GM19240 (cell line): ENCODE measurements around the gene HDDC3.

Experiments used
- DNase-seq: peaks from one replicate; pipeline ENCODE4 v3.0.0; 2011; ENCODE audit warnings: low spot score; ENCODE audit not compliant: insufficient read length

The HDDC3 gene

DNA sequence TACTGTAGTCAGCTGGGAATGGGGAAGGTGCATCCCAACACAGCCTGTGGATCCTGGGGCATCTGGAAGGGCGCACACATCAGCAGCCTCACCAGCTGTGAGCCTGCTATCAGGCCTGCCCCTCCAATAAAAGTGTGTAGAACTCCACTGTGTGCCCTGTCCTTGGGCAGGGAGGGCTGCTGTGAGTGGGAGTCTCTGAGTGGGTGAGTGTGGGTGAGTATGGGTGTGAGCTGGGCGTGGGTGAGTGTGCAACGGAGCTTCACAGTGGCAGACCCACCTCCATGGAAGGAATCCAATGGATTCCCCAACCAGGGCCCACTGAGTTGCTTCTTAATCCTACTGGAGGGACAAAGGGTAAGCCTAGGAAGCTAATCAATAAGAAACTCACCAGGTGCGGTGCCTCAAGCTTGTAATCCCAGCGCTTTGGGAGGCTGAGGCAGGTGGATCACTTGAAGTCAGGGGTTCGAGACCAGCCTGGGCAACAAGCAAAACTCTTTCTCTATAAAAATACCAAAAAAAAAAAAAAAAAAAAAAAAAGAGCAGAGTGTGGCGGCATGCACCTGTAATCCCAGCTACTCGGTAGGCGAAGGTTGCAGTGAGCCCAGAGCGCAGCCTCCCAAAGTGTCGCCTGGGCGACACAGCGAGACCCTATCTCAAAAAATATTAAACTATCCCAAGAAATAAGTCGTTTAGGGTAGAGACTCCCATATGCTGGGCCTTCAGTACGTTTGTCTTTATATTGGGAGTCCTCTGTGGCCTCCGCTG lies 21.8 kb upstream of the HDDC3 start:
- no peak for DNase-seq

DNA sequence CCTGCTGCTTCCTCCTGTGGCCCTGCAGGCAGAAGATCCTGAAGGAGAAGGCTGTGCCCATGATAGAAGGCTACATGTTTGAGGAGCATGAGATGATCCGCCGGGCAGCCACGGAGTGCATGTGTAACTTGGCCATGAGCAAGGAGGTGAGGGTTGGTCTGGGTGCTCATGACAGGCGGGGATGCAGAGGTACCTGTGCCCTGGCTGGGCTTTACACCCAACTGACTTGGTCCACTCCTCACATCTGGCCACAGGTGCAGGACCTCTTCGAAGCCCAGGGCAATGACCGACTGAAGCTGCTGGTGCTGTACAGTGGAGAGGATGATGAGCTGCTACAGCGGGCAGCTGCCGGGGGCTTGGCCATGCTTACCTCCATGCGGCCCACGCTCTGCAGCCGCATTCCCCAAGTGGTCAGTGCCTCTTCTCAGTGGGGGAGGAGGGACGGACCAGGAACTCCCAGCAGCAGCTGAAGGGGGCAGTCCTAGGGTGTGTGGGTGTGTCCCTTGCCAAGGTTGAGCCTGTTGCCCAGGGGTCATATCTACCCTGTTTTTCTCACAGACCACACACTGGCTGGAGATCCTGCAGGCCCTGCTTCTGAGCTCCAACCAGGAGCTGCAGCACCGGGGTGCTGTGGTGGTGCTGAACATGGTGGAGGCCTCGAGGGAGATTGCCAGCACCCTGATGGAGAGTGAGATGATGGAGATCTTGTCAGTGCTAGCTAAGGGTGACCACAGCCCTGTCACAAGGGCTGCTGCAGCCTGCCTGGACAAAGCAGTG lies 20.7 kb upstream of the HDDC3 start:
- no peak for DNase-seq

DNA sequence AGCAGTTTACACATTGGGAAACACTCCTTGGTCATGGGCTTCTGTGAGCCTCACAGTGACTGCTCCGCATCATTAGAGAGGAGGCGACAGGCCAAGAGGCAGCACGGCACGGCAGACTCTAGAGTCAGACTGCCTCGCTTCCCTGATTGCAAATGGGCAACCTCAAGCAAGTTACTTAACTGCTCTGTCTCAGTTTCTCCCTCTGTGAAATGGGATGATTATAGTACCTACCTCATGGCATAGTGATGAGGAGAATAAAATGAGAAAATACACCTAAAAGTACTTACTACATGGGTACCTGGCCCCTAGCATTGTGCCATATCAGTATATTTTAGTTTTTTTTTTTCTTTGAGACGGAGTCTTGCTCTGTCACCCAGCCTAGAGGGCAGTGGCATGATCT lies 18.3 kb upstream of the HDDC3 start:
- no peak for DNase-seq

DNA sequence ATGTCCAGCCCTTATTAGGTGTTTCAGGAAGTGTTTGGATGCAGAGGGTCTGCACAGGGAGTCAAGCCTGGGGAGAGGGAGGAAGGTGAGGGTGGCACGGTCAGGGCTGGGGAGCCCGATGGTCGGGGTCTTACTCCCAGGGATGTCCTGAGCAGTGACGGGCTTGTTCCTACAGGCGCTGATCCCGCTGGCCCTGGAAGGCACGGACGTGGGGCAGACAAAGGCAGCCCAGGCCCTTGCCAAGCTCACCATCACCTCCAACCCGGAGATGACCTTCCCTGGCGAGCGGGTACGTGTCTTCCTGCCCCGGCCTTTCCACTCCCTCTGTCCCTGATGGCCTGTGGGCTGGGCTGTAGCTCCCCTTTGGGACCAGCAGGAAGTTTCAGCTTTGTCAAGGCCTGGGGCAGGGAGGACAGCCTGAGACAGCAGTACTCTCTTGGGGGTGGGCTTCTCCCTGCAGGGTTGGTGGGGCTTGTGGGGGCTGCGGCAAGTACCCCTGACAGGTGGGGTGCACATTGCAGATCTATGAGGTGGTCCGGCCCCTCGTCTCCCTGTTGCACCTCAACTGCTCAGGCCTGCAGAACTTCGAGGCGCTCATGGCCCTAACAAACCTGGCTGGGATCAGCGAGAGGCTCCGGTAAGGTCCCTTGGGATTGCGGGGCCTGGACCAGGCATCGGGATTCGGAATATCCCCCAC lies 17.8 kb upstream of the HDDC3 start:
- no peak for DNase-seq

DNA sequence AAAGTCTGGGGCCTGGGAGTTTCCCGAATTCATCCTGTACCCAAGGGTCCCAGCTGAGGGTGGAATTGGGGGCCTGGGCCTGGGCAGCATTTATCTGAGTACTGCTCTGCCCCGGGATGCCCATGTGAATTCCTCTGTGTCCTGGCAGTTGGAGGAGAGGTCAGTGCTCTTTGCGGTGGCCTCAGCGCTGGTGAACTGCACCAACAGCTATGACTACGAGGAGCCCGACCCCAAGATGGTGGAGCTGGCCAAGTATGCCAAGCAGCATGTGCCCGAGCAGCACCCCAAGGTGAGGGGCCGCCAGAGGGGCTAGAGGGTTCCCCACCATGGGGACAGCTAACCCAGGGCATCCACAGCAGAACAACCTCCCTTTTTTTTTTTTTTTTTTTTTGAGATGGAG lies 16.2 kb upstream of the HDDC3 start:
- no peak for DNase-seq

DNA sequence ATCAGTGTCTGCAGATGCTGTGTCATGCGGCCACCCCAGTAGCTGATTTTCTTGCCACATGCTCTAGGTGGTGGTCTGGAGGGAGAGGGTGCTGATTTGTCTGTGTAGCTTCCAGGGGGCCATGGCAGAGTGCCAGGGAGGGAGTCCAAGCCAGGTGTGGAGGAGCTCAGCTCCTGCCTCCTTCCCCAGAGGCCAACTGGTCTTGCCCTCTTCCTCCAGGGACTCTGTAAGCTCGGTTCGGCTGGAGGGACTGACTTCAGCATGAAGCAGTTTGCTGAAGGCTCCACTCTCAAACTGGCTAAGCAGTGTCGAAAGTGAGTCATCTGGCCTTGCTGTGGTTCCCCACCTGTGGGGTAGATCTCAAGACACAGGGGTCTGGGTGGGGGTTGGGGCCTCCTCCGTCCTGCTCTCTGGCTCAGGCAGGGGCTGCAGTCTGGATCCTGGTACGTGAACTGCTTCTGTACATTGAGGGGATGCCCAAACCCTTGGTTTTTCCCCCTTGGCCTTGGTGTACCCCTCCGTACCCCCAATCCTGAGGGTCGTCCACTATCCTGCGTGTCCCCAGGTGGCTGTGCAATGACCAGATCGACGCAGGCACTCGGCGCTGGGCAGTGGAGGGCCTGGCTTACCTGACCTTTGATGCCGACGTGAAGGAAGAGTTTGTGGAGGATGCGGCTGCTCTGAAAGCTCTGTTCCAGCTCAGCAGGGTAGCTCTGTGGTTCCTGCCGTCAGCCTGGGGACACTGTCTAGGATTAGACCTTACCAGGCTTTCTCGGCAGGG lies 15.4 kb upstream of the HDDC3 start:
- DNase-seq: no peak

DNA sequence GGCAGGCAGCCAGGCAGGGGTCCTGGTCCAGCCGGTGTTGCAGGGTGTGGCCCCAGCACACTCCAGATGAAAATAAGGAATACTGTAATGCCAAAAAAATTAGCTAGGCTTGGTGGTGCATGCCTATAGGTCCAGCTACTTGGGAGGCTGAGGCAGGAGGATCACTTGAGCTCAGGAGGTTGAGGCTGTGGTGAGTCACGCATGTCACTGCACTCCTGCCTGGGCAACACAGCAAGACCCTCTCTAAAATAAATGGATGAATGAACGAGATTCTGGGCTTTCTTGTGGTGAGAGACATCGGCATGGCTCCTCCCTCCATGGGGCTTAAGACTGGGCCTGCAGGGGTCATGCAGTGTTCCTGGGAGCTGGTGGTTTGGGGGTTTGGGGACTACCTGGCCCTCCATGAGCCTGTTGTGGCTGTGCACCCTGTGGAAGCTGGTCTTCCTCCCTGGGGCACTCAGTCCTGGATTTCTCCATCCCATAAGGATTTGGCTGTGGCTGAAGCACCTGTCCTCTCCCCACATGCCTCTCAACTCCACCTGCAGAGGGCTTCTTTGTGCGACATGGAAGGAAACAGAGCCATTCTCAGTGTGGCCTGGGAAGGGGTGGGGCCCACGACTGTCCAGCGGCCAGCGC lies 14.7 kb upstream of the HDDC3 start:
- no peak for DNase-seq

DNA sequence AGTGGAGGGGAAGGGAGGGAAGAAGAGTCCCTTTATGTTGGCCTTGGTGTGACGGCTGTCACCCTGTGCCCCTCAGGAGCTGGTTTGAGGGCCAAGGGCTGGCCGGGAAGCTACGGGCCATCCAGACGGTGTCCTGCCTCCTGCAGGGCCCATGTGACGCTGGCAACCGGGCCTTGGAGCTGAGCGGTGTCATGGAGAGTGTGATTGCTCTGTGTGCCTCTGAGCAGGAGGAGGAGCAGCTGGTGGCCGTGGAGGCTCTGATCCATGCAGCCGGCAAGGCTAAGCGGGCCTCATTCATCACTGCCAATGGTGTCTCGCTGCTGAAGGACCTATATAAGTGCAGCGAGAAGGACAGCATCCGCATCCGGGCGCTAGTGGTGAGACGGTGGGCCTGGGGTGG lies 14.2 kb upstream of the HDDC3 start:
- no peak for DNase-seq

DNA sequence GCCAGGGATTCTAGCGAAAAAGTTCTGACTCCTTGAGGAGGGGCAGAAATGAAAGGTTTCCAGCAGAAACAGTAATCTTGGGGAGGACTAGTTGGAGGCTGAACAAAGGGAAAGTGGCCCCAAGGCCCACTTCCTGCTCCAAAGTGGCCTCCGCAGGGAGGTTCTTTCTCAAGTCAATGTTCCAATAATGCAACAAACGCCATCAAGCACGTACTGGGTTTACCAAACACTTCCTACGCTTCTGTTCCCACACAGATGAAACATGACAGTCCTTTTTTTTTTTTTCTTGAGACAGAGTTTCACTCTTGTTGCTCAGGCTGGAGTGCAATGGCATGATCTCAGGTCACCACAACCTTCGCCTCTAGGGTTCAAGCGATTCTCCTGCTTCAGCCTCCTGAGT lies 12.7 kb upstream of the HDDC3 start:
- no peak for DNase-seq

DNA sequence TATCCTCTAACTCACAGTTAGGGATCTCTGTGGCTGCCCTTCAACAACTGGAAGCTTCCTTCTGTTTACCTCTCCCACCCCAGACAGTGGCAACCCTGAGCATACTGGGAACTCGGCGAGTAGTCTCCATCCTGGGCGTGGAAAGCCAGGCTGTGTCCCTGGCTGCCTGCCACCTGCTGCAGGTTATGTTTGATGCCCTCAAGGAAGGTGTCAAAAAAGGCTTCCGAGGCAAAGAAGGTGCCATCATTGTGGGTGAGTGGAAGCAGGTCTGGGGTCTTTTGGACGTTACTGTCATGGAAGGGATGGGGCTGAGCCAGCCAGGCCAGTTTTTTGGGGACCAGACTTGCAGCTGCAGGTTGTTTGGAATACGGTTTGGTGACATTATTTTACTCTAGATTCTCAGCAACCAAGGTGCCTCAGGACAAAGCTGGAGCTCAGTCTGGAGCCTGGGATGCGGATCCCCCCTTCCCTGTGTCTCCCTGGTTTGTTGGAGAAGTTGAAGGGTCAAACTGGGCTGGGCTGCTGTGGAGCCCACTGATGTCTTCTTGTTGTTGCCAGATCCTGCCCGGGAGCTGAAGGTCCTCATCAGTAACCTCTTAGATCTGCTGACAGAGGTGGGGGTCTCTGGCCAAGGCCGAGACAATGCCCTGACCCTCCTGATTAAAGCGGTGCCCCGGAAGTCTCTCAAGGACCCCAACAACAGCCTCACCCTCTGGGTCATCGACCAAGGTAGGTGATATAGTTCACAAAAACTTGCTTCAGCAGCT lies 10.2 kb upstream of the HDDC3 start:
- DNase-seq: no peak

DNA sequence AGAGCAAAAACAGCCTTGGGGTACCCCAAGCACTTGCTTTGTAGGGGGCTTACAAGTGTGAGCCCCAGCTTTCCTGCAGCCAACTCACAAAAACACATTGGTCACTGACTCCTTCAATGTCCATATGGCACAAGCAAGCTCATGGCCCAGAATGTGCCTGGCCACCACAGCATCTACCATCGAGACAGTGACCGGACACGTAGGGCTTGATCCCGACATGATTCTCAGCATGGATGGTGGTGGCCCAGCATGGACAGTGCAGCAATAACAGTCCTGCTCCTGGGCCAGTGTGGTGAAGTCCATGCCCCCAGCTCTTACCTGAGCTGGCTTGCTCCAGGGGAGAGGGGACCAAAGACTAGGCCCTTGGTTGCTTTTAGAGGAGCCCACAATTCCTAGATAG lies 8.7 kb upstream of the HDDC3 start:
- no peak for DNase-seq

DNA sequence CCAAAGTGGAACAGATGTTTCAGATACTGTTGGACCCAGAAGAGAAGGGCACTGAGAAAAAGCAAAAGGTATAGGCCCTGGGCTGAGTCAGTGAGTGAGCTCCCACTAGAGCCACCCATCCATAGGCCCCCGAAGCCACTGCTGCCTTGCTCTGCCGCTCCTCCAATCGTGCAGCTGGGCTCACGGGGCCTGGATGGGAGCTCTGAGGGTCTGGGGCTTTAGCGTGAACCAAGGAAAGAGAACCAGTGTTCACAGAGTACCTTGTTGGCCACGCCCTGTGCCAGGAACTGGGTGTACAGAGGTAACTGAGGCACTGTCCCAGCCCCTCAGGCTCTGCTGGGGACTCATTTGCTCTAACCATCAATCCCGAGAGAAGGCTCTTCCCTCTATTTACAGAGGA lies 7.4 kb upstream of the HDDC3 start:
- DNase-seq: no peak

DNA sequence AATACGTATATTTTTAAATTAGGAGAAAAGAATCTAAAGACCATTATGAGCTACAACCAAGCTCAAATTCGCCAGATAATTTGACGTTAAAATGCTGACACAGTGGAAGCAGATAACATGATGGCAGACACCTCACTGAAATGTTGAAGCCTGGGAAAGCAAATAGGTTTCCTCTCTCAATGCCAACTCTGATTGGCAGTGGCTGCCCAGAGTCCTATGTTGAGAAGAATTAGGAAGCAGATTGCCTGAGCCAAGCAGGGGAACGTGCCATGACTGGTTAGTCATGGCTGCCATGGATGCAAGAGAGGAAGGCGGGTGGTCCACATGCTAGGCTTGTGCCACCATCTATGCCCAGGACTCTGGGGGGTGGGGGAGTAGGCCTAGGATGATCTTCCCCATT lies 5.9 kb upstream of the HDDC3 start:
- no peak for DNase-seq

DNA sequence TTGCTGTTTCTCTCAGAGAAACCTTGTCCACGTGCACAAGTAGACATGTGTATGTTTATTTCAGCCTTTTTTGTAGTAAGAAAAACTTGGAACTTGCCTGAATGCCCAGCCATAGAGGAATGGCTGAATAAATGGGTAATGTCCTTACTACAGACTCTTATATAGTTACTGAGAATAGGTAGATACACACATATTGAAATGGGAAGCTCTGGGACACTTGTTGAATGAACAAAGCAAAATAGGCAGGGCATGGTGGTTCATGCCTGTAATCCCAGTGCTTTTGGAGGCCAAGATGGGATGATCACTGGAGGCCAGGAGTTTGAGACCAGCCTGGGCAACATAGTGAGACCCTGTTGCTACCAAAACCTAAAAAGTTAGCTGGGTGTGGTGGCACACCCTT lies 4.5 kb upstream of the HDDC3 start:
- DNase-seq: no peak

DNA sequence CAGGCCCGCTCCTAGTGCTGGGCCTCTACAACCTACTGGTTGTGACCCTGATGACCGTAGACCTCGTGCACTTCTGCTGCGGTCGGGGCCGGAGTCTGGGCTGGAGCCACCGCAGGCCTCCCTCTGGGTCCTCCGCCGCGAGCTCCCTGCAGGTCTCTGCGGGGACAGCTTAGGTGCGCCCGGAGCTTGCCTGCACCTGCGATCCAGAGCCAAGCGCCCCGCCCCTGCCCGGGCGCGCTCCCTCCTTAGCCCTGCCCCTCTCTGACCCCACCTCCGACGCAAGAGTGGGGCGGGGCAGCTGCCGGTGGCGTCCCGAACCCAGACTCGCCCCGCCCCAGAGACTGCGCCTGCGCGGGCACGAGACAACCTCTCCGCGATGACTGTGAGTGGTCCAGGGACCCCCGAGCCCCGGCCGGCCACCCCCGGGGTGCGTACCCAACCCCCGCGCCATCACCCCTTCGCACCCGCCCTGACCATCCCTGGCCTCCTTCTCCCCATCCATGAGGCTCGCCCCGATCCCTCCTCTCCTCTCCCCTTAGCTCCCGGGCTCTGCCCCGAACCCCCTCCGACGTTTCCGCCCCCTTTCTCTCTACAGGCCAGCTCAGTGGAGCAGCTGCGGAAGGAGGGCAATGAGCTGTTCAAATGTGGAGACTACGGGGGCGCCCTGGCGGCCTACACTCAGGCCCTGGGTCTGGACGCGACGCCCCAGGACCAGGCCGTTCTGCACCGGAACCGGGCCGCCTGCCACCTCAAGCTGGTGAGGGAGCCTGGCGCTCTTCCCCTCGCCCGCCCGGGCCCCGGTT lies 2.8 kb upstream of the HDDC3 start, which contains the start of gene UNC45A:
Gene UNC45A, plus strand, starts transcription at position 337 of the 803 bp plus-strand sequence. Its CDS starts 40 bp downstream, at position 377.
- peak; percentile 94 for DNase-seq

DNA sequence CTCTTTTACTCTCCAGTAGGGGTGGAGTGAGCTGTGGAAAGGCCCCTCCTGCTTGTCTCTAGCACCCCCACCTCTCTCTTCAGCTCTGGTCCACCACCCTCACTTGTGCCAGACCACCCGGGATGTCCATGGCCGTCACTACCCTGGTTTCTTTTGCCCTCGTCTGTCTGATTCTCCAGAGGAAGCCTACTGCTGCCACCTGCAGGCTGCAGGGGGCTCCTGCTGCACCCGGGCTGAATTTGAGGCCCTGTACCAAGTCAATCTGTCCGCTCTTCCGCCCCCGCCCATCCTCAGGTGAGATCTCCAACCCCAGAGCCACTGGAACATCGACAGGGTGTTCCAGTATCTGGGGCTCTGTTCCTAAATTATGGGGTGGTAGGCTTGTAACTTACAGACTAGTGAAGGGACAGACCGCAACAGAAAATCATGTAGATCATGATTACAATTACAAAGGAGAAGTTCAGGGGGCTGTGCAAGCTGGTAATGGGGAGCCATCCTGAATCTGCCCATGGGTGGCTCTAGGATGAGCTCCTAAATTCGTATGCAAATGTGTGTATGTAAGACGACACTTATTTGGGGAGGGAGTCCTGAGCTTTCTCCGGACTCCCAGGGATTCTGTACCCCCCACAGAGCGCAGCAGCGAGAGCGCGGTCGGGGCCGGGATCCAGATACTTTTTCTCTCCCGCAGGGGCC lies 2.1 kb upstream of the HDDC3 start:
- DNase-seq: peak; percentile 76

DNA sequence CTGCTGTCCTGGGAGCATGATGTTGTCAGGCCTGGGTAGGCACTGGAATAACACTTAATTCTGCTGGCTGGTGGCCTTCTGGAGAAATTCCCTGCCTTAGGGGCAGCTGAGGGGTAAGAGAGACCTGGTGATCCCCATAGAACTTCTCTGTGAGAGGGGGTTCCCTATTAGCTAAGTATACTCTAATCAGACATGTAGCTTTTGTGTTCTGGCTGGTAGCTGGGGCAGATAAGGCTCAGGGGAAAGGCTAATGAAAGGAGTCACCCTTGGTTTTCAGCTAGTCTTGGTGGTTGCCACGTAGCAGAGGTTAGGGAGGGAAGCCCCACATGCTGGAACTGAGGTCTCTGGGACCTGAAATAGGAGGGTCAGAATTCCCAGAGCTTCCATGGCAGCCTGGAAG lies 952 bp upstream of the HDDC3 start:
- DNase-seq: no peak

DNA sequence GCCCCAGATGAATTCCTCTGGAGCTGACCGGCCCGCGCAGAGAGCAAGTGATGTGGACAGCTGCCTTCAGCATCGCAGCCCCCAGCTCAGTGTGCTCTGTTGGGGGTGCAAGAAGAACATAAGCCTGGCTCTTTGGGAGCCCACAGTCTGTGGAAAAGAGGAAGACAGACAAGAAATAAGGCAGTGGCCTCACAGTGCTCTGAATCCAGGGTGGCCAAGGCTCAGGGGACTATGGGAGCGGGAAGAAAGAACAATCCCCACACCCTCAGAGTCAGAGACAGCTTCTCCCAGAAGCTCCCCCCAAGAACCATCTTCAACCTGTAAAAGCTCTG lies 277 bp upstream of the HDDC3 start:
- DNase-seq: no peak

DNA sequence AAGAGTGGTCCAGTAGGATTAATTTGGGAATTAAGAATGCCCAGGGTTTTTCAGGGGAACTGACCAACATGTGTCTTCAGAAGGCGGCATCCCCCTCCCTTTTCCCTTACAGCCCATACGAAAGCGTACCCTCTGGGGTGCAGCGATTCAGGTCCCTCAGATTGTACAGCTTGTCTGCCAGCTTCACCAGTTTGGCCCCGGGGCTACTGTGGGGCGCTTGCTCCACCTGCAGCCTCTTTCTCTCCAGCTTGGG lies 848 bp downstream of the HDDC3 start:
- no peak for DNase-seq
